Measurements from ENCODE around the gene RAB11A. TPM values are rescaled to one million over a fixed set of nuclear protein-coding genes. Genes with fewer than 3 reads are reported as not detected.

The RAB11A gene
- total RNA-seq, 1 experiment from 2014 or later: 245 TPM

GRCh38 chr15:65902373-65902772 is 33.1 kb downstream of the RAB11A start:
- Mint-ChIP-seq H3K36me3 (peaks cover 33% of the 10 kb centered on the region), H3K9me3 (no peaks in the 10 kb centered on the region), H3K4me1 (peaks cover 24% of the 10 kb centered on the region), H3K27ac (peak overlapping the region; percentile 32), H3K27me3 (ENCODE audit: low read depth) (no peaks in the 10 kb centered on the region), H3K4me3 (no peak overlapping the region)
- TF ChIP-seq TCF7 (CRISPR knock-in tag; IDR thresholded peaks at IDR 0.05; ENCODE audit: low read depth) (no peak), ZBTB21 (CRISPR knock-in tag; IDR thresholded peaks at IDR 0.05; ENCODE audit: borderline replicate concordance) (no peak)
- no peak for DNase-seq (ENCODE audit: low spot score)
- ChIA-PET CTCF (interaction anchor here (0.6 to 1.8 kb wide), 5 partner anchors 14 to 249 kb away, joined by 3 to 12 read pairs (median 4); no protein-coding TSS in a partner anchor), POLR2A (no interaction called here)
- ATAC-seq: peak; percentile 87

GRCh38 chr15:65903296-65904073 is 34.2 kb downstream of the RAB11A start:
- Mint-ChIP-seq H3K27ac (no peak overlapping the region), H3K9me3 (no peaks in the 10 kb centered on the region), H3K36me3 (peaks cover 27% of the 10 kb centered on the region), H3K27me3 (ENCODE audit: low read depth) (no peaks in the 10 kb centered on the region), H3K4me3 (no peak overlapping the region), H3K4me1 (peaks cover 24% of the 10 kb centered on the region)
- TF ChIP-seq TP53 (CRISPR knock-in tag; IDR thresholded peaks at IDR 0.05) (no peak), ELF4 (CRISPR knock-in tag; IDR thresholded peaks at IDR 0.05; ENCODE audit: low read depth) (no peak), OVOL2 (CRISPR knock-in tag; IDR thresholded peaks at IDR 0.05; ENCODE audit: borderline replicate concordance) (no peak), NFATC4 (CRISPR knock-in tag; IDR thresholded peaks at IDR 0.05) (no peak), ZNF317 (CRISPR knock-in tag; IDR thresholded peaks at IDR 0.05; ENCODE audit: borderline replicate concordance, low read depth) (no peak), CBFB (CRISPR knock-in tag; IDR thresholded peaks at IDR 0.05; ENCODE audit: low read depth) (no peak), ZNF281 (CRISPR knock-in tag; IDR thresholded peaks at IDR 0.05) (no peak), ARID4B (CRISPR knock-in tag; IDR thresholded peaks at IDR 0.05; ENCODE audit: borderline replicate concordance) (no peak), HMGXB4 (CRISPR knock-in tag; IDR thresholded peaks at IDR 0.05) (no peak), CREM (CRISPR knock-in tag; IDR thresholded peaks at IDR 0.05) (no peak), NR1H2 (CRISPR knock-in tag; IDR thresholded peaks at IDR 0.05) (no peak), ZNF232 (CRISPR knock-in tag; IDR thresholded peaks at IDR 0.05) (no peak), IRF1 (CRISPR knock-in tag; IDR thresholded peaks at IDR 0.05) (no peak), CREB1 (CRISPR knock-in tag; IDR thresholded peaks at IDR 0.05) (no peak), FOXK1 (CRISPR knock-in tag; IDR thresholded peaks at IDR 0.05) (no peak), ATF2 (CRISPR knock-in tag; IDR thresholded peaks at IDR 0.05; ENCODE audit: borderline replicate concordance, low read depth) (no peak), NFE2L1 (CRISPR knock-in tag; IDR thresholded peaks at IDR 0.05) (no peak), SMAD4 (CRISPR knock-in tag; IDR thresholded peaks at IDR 0.05) (no peak), ZBTB43 (CRISPR knock-in tag; IDR thresholded peaks at IDR 0.05) (no peak)
- POLR2A ChIA-PET: no interaction called here
- DNase-seq (ENCODE audit: low spot score): no peak
- ATAC-seq: no peak; the same call in 1 of the 2 replicates
- CTCF ChIA-PET: interaction anchor here (0.5 kb wide), 1 partner anchor 47 kb away, joined by 4 read pairs; no protein-coding TSS in a partner anchor

All from WTC11 (cell line).